HG03175 (cell line): ENCODE measurements around the gene TNFSF11.

ENCODE experiments used
- ATAC-seq: cut with Tn5 transposase; IDR thresholded peaks from one replicate; pipeline ENCODE4 v1.9.1; 2021; ENCODE audit warnings: mild to moderate bottlenecking, moderate library complexity; ENCODE audit not compliant: unreplicated experiment

The TNFSF11 gene

GRCh38 chr13:42651936-42652641 lies 78.1 kb downstream of the TNFSF11 start:
- no peak for ATAC-seq

GRCh38 chr13:42652642-42653415 lies 78.9 kb downstream of the TNFSF11 start:
- ATAC-seq, result no peak

GRCh38 chr13:42653679-42654078 lies 79.7 kb downstream of the TNFSF11 start:
- no peak for ATAC-seq

- ATAC-seq, result no peak
Observed at GRCh38 chr13:42654212-42654611, 80.3 kb downstream of the TNFSF11 start.

- no peak for ATAC-seq
Observed at GRCh38 chr13:42654722-42655121, 80.8 kb downstream of the TNFSF11 start.

- ATAC-seq, result no peak
Observed at GRCh38 chr13:42656161-42656560, 82.2 kb downstream of the TNFSF11 start.

- ATAC-seq, result no peak
Observed at GRCh38 chr13:42656958-42657357, 83.0 kb downstream of the TNFSF11 start.
